ENCODE data around the gene ZC3H15. TPM values are rescaled to one million over a fixed set of nuclear protein-coding genes. Genes with fewer than 3 reads are reported as not detected.
"Not testable (repeated sequence)": the region's sequence is repeated elsewhere in the genome, so short reads cannot be mapped to it uniquely, and the experiment has no call there.

Gene ZC3H15
- total RNA-seq, 6 experiments from 2014 or later, result 20.7 to 41.2 (median 30.5) TPM

- Histone ChIP-seq H3K27me3 (no peaks in the 10 kb centered on the region), H3K36me3 (peaks cover 0 to 8% (median 0%) of the 10 kb centered on the region in 4 donors), H3K4me3 (no peak overlapping the region), H3K27ac (no peak overlapping the region), H3K4me1 (no peaks in the 10 kb centered on the region), H3K9me3 (no peaks in the 10 kb centered on the region)
- intact Hi-C loops (cut with DNase I), result no loop called here
- DNase-seq (no peak), ATAC-seq (no peak)
- TF ChIP-seq CTCF (IDR thresholded peaks at IDR 0.05), result no peak
- no peak for TF ChIP-seq POLR2A (IDR thresholded peaks at IDR 0.05)
- WGBS (ENCODE audit: insufficient coverage, low coverage, low lambda C conversion rate, missing lambda C conversion rate), result 100% methylated on average over 1 of the region's 1 CpG
These were observed 30.3 kb downstream of the ZC3H15 start for GRCh38 chr2:186516396-186516795.

- H3K4me1 ChIP-seq, result no peaks in the 10 kb centered on the region
- peaks cover 0 to 4% (median 0%) of the 10 kb centered on the region in 4 donors for H3K36me3 ChIP-seq
- DNase-seq (no peak), ATAC-seq (no peak)
- H3K4me3 ChIP-seq, result no peak overlapping the region
- TF ChIP-seq CTCF (IDR thresholded peaks at IDR 0.05) (no peak), POLR2A (IDR thresholded peaks at IDR 0.05) (no peak)
- H3K27me3 ChIP-seq, result no peaks in the 10 kb centered on the region
- H3K9me3 ChIP-seq, result no peaks in the 10 kb centered on the region
- H3K27ac ChIP-seq, result no peak overlapping the region
- intact Hi-C loops (cut with DNase I), result no loop called here
These were observed 31.0 kb downstream of the ZC3H15 start for GRCh38 chr2:186517090-186517489.

- WGBS (ENCODE audit: insufficient coverage, low coverage, low lambda C conversion rate, missing lambda C conversion rate), result 60% methylated on average over 4 of the region's 4 CpGs
- intact Hi-C loops (cut with DNase I), result no loop called here
These were observed 32.2 kb downstream of the ZC3H15 start for GRCh38 chr2:186518291-186518690.

GRCh38 chr2:186518945-186519344, 32.9 kb downstream of the ZC3H15 start:
- 68% methylated on average over 3 of the region's 3 CpGs for WGBS (ENCODE audit: insufficient coverage, low coverage, low lambda C conversion rate, missing lambda C conversion rate)

More at GRCh38 chr2:186518291-186518690, 32.2 kb downstream of the ZC3H15 start:
- no peak overlapping the region for H3K27ac ChIP-seq
- no peaks in the 10 kb centered on the region for H3K27me3 ChIP-seq
- no peak overlapping the region for H3K4me3 ChIP-seq
- ATAC-seq, result no peak
- H3K9me3 ChIP-seq, result no peaks in the 10 kb centered on the region
- DNase-seq, result no peak
- peaks cover 0 to 4% (median 0%) of the 10 kb centered on the region in 4 donors for H3K36me3 ChIP-seq
- no peaks in the 10 kb centered on the region for H3K4me1 ChIP-seq
- no peak for TF ChIP-seq POLR2A (IDR thresholded peaks at IDR 0.05)
- no peak for TF ChIP-seq CTCF (IDR thresholded peaks at IDR 0.05)

GRCh38 chr2:186521570-186522153, 35.6 kb downstream of the ZC3H15 start:
- intact Hi-C loops (cut with DNase I); H3K9me3 ChIP-seq; H3K4me1 ChIP-seq; H3K4me3 ChIP-seq; H3K27me3 ChIP-seq; DNase-seq; H3K36me3 ChIP-seq; ATAC-seq; H3K27ac ChIP-seq: not testable (repeated sequence)
- WGBS (ENCODE audit: insufficient coverage, low coverage, low lambda C conversion rate, missing lambda C conversion rate), result 96% methylated on average over 6 of the region's 9 CpGs

More at GRCh38 chr2:186518945-186519344, 32.9 kb downstream of the ZC3H15 start:
- Histone ChIP-seq H3K36me3 (peaks cover 0 to 4% (median 0%) of the 10 kb centered on the region in 4 donors), H3K27ac (no peak overlapping the region), H3K27me3 (no peaks in the 10 kb centered on the region), H3K9me3 (no peaks in the 10 kb centered on the region), H3K4me3 (no peak overlapping the region), H3K4me1 (no peaks in the 10 kb centered on the region)
- ATAC-seq, result no peak
- TF ChIP-seq POLR2A (IDR thresholded peaks at IDR 0.05) (no peak), CTCF (IDR thresholded peaks at IDR 0.05) (no peak)
- no peak for DNase-seq
- intact Hi-C loops (cut with DNase I), result no loop called here

All from right lobe of liver (tissue), 6 donors.